Thyroid gland (tissue), 4 donors: ENCODE results near the gene ACACB.

Source experiments
- CTCF ChIP-seq, 6 experiments: fragments of 200-600 bp in 3 of 6; fragments of 450-650 bp in 3 of 6; sonication (generic) in 3 of 6; IDR thresholded peaks; one replicate each; pipeline ENCODE4 v1.5.1; 2016 to 2019; ENCODE audit warnings: antibody characterized with exemption in 6 of 6, mild to moderate bottlenecking in 2 of 6, inconsistent platforms in 1 of 6, moderate library complexity in 1 of 6
- POLR2A ChIP-seq, 2 donors: fragments of 450-650 bp; IDR thresholded peaks; one replicate each; pipeline ENCODE4 v1.6.1; 2017; ENCODE audit warnings: antibody characterized with exemption in 2 of 2, mild to moderate bottlenecking in 2 of 2, moderate library complexity in 1 of 2

- TF ChIP-seq CTCF (IDR thresholded peaks at IDR 0.05), result no peak
- TF ChIP-seq POLR2A (IDR thresholded peaks at IDR 0.05), result no peak
Measured at GRCh38 chr12:109305547-109305946, 189.2 kb downstream of the ACACB start.
